GM18951 (cell line): ENCODE data around the gene MOAP1.
A peak's percentile ranks its signal among the peaks of the same experiment; 100 is the strongest.

Experiments used
- POLR2A ChIP-seq: IDR thresholded peaks from 4 replicates; pipeline ENCODE4 v1.6.1; 2011; ENCODE audit warnings: mild to moderate bottlenecking; ENCODE audit not compliant: insufficient read length, insufficient read depth; ENCODE audit errors: extremely low read depth
- in situ Hi-C: fragments of 300-500 bp; cut with MboI; formaldehyde crosslinking; loops from one replicate; pipeline ENCODE4 v1.12.0; 2022; ENCODE audit warnings: low sequenced_read_pairs, mixed read lengths, inconsistent platforms; ENCODE audit not compliant: unreplicated experiment

The MOAP1 gene, protein sequence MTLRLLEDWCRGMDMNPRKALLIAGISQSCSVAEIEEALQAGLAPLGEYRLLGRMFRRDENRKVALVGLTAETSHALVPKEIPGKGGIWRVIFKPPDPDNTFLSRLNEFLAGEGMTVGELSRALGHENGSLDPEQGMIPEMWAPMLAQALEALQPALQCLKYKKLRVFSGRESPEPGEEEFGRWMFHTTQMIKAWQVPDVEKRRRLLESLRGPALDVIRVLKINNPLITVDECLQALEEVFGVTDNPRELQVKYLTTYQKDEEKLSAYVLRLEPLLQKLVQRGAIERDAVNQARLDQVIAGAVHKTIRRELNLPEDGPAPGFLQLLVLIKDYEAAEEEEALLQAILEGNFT

DNA sequence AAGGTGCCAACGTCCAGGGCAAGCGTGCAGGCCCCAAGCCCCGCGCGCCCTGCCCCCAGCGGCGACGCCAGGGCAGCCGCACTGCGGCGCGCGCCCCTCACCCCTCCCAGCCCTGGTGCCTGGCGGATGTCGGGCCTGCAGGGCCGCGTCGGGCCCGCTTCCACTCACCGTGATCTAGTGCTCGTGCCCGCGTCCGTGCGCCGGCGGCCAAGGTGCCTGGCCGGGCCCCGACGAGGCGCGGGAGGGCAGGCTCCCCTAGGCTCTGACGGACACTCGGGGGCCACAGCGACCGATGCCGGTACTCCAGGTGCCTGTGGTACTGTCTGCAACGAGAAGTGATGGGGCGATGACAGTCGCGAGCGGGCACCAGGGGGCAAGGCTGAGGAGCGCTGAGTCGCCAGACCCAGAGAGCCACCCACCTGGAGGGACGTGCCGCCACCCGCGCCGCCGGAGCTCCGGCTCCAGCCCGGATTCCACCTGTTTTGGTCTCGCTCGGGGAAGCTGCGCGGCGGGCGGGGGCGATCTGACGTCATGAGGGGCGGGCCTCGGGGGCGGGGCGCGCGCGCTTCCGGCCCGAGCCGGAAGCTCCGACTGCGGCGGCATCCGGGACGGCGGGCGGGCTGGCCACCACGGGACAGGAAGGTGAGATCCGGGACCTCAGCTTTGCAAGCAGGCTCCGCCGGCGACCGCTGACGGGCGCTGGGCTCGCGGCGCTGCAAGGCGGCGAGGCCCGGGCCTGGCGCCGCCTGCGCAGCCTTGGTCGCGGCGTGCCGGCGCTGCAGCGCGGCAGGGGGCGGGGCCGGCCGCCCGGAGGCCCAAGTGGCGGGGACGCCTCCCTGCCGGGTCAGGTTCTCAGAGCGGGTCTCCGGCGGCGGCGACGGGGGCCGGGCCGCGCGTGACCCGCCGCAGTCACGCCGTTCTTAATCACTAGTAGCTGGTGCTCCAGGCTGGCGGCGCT, at the start of gene MOAP1, which contains the start of gene LYSET:
Gene MOAP1, minus strand, starts transcription at position 507 of the 958 bp plus-strand sequence. CDS start 655 bp downstream, outside the sequence.
Gene LYSET, plus strand, starts transcription at position 927 of the 958 bp plus-strand sequence. CDS start 89 bp downstream, outside the sequence.
- peak; percentile 81 for TF ChIP-seq POLR2A
- in situ Hi-C loops = no loop called here

DNA sequence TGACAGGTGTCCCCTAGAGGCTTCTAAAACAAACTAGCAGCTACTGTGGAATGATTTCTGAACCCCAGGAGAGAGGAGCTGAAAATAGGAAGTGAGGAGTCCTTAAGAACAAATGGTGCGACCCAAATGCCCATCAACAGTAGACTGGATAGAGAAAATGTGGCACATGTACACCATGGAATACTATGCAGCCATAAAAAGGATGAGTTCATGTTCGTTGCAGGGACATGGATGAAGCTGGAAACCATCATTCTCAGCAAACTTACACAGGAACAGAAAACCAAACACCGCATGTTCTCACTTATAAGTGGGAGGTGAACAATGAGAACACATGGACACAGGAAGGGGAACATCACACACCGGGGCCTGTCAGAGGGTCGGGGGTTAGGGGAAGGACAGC, 48.4 kb upstream of the MOAP1 start:
- in situ Hi-C loops = loop anchor here (10.0 to 25.0 kb wide), 2 partner anchors 304 to 392 kb away; no protein-coding TSS in a partner anchor

DNA sequence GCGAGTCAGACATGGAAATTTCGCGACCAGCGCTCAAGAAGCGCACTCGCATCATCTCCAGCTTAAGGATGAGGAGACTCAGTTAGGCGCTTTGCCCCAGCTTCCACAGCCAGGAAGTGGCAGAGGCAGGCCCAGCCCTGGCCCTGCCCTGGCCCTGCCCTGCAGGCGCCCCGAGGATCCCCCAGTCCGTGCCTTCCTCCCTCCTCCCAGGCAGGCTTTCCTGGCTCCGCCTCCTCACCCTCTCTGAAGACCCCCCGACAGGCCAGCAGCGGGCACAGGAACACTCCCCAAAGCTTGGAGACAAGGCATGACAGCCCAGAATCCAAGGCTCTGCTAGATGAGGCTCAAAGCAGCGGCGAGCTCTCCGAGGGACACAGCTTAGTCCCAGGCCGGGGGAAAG, 47.5 kb upstream of the MOAP1 start:
- in situ Hi-C loops = loop anchor here (10.0 to 25.0 kb wide), 2 partner anchors 305 to 393 kb away; no protein-coding TSS in a partner anchor
- TF ChIP-seq POLR2A = no peak

DNA sequence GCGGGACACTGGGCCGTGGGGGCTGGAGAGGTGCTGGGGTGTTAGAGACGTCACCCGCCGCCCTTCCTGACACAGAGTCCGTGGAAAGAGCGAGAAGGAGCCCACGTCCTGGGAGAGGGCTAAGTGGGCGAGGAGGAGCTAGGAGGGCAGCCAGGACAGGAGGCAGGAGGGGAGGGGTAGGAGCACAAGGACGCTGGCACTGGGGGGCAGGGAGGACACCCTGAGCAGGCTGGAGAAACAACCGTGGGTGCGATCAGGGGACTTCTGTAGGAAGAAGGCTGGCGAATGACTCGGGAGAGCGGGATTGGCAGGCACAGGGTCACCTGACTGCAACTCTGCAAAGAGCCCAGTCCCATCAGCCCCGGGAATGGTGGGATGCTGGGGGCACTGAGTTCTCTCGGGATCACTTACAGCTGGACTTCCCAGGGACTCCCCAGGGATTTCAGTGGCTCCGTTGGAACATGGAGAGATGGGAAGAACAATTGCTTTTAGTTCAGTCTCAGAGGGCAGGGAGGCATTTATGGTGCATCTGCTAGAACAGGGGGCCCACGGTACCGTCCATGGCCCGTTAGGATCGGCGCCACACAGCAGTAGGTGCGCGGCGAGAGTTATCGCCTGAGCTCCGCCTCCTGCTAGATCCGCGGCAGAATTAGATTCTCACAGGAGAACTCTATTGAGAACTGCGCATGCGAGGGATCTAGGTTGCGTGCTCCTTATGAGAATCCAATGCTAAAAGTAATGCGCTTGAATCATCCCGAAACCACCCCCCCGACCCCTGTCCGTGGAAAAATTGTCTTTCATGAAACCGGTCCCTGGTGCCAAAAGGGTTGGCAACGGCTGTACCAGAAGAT, 46.7 kb upstream of the MOAP1 start:
- in situ Hi-C loops = loop anchor here (10.0 to 25.0 kb wide), 2 partner anchors 306 to 393 kb away; no protein-coding TSS in a partner anchor
- TF ChIP-seq POLR2A = no peak

DNA sequence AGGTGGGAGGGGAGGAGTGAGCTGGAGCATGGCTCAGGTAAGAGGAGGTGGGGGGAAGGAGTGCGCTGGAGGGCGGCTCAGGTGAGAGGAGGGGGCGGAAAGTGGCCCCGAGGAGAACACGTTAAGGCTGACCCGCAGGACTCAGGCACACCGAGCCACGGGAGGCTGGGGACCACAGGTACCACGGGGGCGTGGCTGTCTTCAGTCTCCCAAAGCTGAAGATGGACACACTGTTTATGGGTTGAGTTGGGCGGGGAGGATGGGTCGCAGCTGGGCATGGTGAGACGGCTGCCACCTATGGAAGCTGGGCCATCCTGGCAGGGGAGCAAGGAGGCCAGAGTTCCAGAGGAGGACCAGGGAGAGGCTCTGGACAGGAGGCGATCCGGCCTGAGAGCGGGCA, 45.8 kb upstream of the MOAP1 start:
- TF ChIP-seq POLR2A = no peak
- in situ Hi-C loops = loop anchor here (10.0 to 25.0 kb wide), 2 partner anchors 307 to 394 kb away; no protein-coding TSS in a partner anchor

DNA sequence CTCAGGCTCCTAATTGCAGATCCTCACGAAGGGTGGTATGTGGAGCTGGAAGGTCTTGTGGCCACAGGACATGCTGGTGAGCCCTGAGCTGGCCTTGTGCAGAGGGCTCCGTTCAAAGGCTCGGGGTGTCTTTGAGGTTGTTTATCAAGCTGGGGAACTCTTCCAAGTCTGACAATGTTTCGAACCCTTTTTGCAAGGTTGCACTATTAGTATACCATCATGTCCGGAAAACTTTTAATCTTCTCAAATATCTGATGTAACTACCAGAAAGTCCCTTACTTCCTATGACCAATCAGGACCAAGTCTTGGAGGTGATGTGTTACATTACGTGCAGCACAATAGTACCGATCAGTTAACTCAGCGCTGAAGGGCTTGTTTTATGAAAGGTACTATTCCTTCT, 43.9 kb upstream of the MOAP1 start:
- in situ Hi-C loops = loop anchor here (25.0 kb wide), 1 partner anchor 309 kb away; no protein-coding TSS in a partner anchor
- no peak for TF ChIP-seq POLR2A

DNA sequence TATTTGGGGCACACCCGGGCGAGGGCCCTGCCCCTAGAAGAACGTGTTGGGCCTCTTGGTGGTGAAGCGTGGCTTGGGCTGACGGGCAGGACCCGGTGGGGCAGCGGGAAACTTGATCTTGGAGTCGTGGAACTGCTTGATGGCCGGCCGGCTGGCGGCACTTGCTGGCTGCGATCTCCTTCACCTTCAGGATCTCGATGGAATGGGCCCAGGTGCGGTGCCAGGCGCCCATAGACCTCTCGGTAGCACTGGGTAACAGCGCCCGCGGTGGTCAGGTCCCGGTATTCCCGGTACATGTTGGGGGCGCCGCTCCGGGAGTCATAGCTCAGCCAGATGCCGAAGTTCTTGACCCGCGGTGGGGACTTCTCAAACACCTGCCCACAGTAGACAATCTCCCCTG, 38.9 kb upstream of the MOAP1 start:
- in situ Hi-C loops = no loop called here
- TF ChIP-seq POLR2A = no peak

DNA sequence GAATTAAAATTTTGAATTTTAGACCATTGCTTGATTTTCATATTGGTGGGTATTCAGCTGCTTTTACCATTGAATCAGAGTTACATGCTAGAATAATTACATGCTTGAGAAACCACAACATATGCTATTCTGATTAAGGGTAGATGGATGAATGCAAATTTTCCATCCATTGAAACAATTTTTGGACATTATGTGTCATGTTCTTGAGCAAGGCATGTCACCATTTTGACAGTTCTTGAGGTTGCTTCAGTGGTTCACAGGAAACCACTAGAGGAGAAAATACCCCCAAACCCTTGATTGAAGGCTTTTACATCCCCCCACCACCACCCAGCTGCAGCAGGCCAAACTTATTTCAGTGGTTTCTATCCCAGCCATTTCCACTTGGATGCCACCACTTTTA, 35.8 kb upstream of the MOAP1 start:
- no peak for TF ChIP-seq POLR2A
- in situ Hi-C loops = no loop called here

DNA sequence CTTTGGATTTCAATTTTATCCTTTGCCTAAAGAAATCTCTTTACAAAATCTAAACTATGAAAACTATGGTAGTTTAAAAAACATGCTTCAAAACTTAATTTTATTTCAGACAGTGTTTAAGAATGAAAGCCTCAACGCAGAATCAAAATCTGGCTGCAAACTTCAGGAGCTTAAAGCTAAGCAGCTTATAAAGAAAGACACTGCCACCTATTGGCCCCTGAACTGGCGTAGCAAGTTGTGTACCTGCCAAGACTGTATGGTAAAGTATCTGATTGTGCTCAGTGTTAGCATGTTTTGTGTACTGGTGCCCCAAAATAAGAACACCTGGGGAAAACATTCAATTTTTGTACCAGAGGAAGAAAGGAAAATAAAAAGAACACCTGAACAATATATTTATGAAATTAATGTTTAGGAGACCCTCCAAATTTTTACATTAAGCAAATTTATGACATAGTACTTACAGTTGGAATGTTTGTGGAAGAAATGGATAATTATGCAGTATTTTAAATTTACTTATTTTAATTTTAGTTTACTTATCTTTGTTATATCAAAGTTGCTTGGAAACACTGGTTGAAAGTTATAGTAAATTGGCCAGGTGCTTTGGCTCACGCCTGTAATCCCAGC, 34.5 kb upstream of the MOAP1 start:
- in situ Hi-C loops = no loop called here
- no peak for TF ChIP-seq POLR2A

DNA sequence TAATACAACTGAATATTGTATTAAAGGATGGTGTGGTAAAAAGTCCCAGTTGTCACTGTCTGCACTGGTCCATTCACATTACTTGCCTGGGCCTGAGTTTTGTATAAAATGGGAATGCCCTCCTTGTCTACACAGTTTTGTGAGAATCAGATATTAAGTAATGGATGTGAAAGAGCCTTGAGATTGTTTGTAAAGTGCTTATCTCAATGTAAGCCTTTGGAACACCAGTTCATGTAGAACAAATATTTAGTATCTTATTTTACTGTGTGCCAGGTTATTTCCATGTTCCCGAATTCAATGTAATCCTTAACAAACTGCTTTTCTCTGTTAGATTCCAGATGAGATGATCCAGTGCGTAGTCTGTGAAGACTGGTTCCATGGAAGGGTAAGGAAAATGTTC, 29.9 kb upstream of the MOAP1 start:
- in situ Hi-C loops = no loop called here
- TF ChIP-seq POLR2A = no peak

DNA sequence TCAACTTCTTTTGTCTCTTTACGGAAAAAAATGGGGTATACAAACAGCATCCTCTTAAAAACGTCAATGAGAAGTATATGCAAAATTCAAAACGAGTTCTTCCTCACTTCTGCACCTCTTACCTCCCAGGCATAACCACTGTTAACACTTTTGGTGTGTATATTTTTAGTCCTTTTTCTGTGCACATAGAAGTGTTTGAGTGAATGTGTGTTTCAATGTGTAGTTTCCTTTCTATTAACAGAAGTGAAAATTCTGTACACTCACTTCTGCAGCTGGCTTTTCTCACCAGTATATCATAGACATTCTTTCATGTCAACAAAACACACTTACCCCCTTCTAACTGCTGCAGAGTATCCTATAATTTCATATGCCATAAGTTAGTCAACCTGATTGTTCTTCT, 27.7 kb upstream of the MOAP1 start:
- no peak for TF ChIP-seq POLR2A
- in situ Hi-C loops = no loop called here
